SK-N-SH treated with all-trans-retinoic acid at 6 μM for 48 hours (cell line): Measurements from ENCODE around the gene SERTAD1.

Experiments
- ATAC-seq: fragments of 200-7000 bp; cut with Tn5 transposase; 3 replicates; pipeline ENCODE4 v1.9.1; 2020; ENCODE audit warnings: mild to moderate bottlenecking, moderate library complexity
- ARNTL ChIP-seq: fragments of 450-650 bp; formaldehyde crosslinking; IDR thresholded peaks from 2 replicates; pipeline ENCODE4 v1.5.0; 2020; ENCODE audit warnings: low read depth, mild to moderate bottlenecking, moderate library complexity, borderline replicate concordance
- BACH2 ChIP-seq: fragments of 250-450 bp; sonication (Bioruptor Pico); IDR thresholded peaks from 2 replicates; pipeline ENCODE4 v1.9.0; 2021; ENCODE audit warnings: mild to moderate bottlenecking, borderline replicate concordance
- CSDC2 ChIP-seq: fragments of 250-450 bp; sonication (Bioruptor Pico); IDR thresholded peaks from 2 replicates; pipeline ENCODE4 v1.5.0; 2020; ENCODE audit warnings: mild to moderate bottlenecking, moderate library complexity
- ESRRG ChIP-seq: fragments of 250-450 bp; sonication (Bioruptor Pico); IDR thresholded peaks from 2 replicates; pipeline ENCODE4 v1.6.1; 2021; ENCODE audit warnings: mild to moderate bottlenecking
- GLIS3 ChIP-seq: fragments of 250-450 bp; sonication (Bioruptor Pico); IDR thresholded peaks from 2 replicates; pipeline ENCODE4 v1.5.0; 2020; ENCODE audit warnings: mild to moderate bottlenecking, moderate library complexity
- ISL1 ChIP-seq: fragments of 250-450 bp; sonication (Bioruptor Pico); IDR thresholded peaks from 2 replicates; pipeline ENCODE4 v2.1.2; 2022; ENCODE audit warnings: mild to moderate bottlenecking, moderate library complexity
- OSR1 ChIP-seq: fragments of 250-450 bp; sonication (Bioruptor Pico); IDR thresholded peaks from 2 replicates; pipeline ENCODE4 v1.8.0; 2022; ENCODE audit warnings: moderate library complexity, mild to moderate bottlenecking, inconsistent platforms
- POU6F1 ChIP-seq: fragments of 250-450 bp; sonication (Bioruptor Pico); IDR thresholded peaks from 2 replicates; pipeline ENCODE4 v1.8.0; 2021; ENCODE audit warnings: low read depth, mild to moderate bottlenecking, moderate library complexity, borderline replicate concordance
- PPARA ChIP-seq: fragments of 250-450 bp; sonication (Bioruptor Pico); IDR thresholded peaks from 2 replicates; pipeline ENCODE4 v1.5.0; 2020; ENCODE audit warnings: mild to moderate bottlenecking, borderline replicate concordance
- RARB ChIP-seq: fragments of 250-450 bp; sonication (Bioruptor Pico); IDR thresholded peaks from 2 replicates; pipeline ENCODE4 v1.8.0; 2021; ENCODE audit warnings: mild to moderate bottlenecking, moderate library complexity
- TCF4 ChIP-seq: fragments of 250-450 bp; sonication (Bioruptor Pico); IDR thresholded peaks from 2 replicates; pipeline ENCODE4 v1.8.0; 2021; ENCODE audit warnings: mild to moderate bottlenecking, moderate library complexity, borderline replicate concordance
- TOX ChIP-seq: fragments of 250-450 bp; sonication (Bioruptor Pico); IDR thresholded peaks from 2 replicates; pipeline ENCODE4 v1.8.0; 2021; ENCODE audit warnings: mild to moderate bottlenecking, moderate library complexity, borderline replicate concordance
- ZC3H10 ChIP-seq: fragments of 250-450 bp; sonication (Bioruptor Pico); IDR thresholded peaks from 2 replicates; pipeline ENCODE4 v1.5.1; 2021; ENCODE audit warnings: mild to moderate bottlenecking, moderate library complexity
- ZFP3 ChIP-seq: fragments of 250-450 bp; sonication (Bioruptor Pico); IDR thresholded peaks from 2 replicates; pipeline ENCODE4 v1.5.0; 2020; ENCODE audit warnings: mild to moderate bottlenecking, moderate library complexity
- ZFP30 ChIP-seq: fragments of 450-650 bp; formaldehyde crosslinking; IDR thresholded peaks from 2 replicates; pipeline ENCODE4 v1.5.0; 2022; ENCODE audit warnings: mild to moderate bottlenecking, moderate library complexity
- ZNF565 ChIP-seq: fragments of 450-650 bp; formaldehyde crosslinking; conservative IDR thresholded peaks from 2 replicates; pipeline ENCODE4 v1.5.0; 2020; ENCODE audit warnings: low read depth, mild to moderate bottlenecking, moderate library complexity
- ZNF70 ChIP-seq: fragments of 450-650 bp; formaldehyde crosslinking; IDR thresholded peaks from 2 replicates; pipeline ENCODE4 v1.5.0; 2020; ENCODE audit warnings: mild to moderate bottlenecking, moderate library complexity
- ZNF8 ChIP-seq: fragments of 450-650 bp; formaldehyde crosslinking; IDR thresholded peaks from 2 replicates; pipeline ENCODE4 v1.5.0; 2020; ENCODE audit warnings: mild to moderate bottlenecking, moderate library complexity
- TF ChIP-seq, protein P1 (sequence below): fragments of 250-450 bp; sonication (Bioruptor Pico); IDR thresholded peaks from 2 replicates; pipeline ENCODE4 v1.5.1; 2020; ENCODE audit warnings: low read depth, mild to moderate bottlenecking, moderate library complexity
- TF ChIP-seq, protein P2 (sequence below): fragments of 250-450 bp; sonication (Bioruptor Pico); IDR thresholded peaks from 2 replicates; pipeline ENCODE4 v1.5.0; 2020; ENCODE audit warnings: mild to moderate bottlenecking, moderate library complexity
- TF ChIP-seq, protein P3 (sequence below): fragments of 250-450 bp; sonication (Bioruptor Pico); IDR thresholded peaks from 2 replicates; pipeline ENCODE4 v1.5.1; 2021; ENCODE audit warnings: mild to moderate bottlenecking, moderate library complexity
- TF ChIP-seq, protein P4 (sequence below): fragments of 250-450 bp; sonication (Bioruptor Pico); IDR thresholded peaks from 2 replicates; pipeline ENCODE4 v1.8.0; 2020; ENCODE audit warnings: mild to moderate bottlenecking, moderate library complexity, borderline replicate concordance

The SERTAD1 gene

DNA sequence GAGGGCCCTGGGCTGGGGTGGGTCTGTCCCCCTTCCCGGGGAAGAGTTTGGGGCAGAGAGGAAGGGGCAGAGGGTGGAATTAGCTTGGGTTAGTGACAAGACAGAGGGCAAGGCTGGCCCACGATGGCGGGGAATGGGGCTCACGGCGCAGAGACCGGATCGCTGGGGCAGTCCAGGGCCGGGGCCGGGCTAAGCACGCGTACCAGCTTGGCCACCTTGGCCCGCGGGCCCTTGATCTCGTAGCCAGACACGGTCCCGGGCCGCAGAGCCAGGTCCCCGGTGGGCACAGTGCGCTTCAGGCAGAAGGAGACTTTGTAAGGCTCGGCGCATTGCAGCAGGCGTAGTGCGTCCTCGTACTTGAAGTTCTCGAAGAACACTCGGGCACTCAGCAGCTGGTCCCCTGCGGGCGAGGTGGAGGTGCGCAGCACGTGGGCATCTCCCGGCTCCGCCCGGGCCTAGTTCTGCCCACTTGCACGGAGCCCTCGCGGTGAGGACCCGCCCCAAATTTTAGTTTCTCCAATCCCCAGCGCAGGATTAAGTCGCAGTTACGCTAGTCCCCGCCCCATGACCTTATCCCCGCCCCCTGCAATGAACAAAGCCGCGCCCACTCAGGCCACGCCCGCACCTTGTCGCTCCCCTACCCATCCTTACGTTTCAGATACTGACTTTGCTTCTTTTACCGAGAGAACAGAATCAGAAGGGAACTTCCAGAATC is 27.2 kb downstream of the SERTAD1 start:
- TF ChIP-seq ZNF8 (CRISPR knock-in tag), result no peak
- no peak for ATAC-seq

- no peak for ATAC-seq
- TF ChIP-seq OSR1, result no peak
- TF ChIP-seq ZNF70 (CRISPR knock-in tag), result no peak
- TF ChIP-seq ZFP30, result no peak
- no peak for TF ChIP-seq ZC3H10 (CRISPR knock-in tag)
- no peak for TF ChIP-seq GLIS3
- TF ChIP-seq, protein P1, sequence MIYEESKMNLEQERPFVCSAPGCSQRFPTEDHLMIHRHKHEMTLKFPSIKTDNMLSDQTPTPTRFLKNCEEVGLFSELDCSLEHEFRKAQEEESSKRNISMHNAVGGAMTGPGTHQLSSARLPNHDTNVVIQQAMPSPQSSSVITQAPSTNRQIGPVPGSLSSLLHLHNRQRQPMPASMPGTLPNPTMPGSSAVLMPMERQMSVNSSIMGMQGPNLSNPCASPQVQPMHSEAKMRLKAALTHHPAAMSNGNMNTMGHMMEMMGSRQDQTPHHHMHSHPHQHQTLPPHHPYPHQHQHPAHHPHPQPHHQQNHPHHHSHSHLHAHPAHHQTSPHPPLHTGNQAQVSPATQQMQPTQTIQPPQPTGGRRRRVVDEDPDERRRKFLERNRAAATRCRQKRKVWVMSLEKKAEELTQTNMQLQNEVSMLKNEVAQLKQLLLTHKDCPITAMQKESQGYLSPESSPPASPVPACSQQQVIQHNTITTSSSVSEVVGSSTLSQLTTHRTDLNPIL (CRISPR knock-in tag), result no peak
- TF ChIP-seq ZNF8 (CRISPR knock-in tag), result no peak
- no peak for TF ChIP-seq ZFP3 (CRISPR knock-in tag)
- TF ChIP-seq ESRRG (CRISPR knock-in tag), result no peak
- no peak for TF ChIP-seq ISL1 (CRISPR knock-in tag)
- TF ChIP-seq, protein P2, sequence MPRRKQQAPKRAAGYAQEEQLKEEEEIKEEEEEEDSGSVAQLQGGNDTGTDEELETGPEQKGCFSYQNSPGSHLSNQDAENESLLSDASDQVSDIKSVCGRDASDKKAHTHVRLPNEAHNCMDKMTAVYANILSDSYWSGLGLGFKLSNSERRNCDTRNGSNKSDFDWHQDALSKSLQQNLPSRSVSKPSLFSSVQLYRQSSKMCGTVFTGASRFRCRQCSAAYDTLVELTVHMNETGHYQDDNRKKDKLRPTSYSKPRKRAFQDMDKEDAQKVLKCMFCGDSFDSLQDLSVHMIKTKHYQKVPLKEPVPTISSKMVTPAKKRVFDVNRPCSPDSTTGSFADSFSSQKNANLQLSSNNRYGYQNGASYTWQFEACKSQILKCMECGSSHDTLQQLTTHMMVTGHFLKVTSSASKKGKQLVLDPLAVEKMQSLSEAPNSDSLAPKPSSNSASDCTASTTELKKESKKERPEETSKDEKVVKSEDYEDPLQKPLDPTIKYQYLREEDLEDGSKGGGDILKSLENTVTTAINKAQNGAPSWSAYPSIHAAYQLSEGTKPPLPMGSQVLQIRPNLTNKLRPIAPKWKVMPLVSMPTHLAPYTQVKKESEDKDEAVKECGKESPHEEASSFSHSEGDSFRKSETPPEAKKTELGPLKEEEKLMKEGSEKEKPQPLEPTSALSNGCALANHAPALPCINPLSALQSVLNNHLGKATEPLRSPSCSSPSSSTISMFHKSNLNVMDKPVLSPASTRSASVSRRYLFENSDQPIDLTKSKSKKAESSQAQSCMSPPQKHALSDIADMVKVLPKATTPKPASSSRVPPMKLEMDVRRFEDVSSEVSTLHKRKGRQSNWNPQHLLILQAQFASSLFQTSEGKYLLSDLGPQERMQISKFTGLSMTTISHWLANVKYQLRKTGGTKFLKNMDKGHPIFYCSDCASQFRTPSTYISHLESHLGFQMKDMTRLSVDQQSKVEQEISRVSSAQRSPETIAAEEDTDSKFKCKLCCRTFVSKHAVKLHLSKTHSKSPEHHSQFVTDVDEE (CRISPR knock-in tag), result no peak
- TF ChIP-seq, protein P3, sequence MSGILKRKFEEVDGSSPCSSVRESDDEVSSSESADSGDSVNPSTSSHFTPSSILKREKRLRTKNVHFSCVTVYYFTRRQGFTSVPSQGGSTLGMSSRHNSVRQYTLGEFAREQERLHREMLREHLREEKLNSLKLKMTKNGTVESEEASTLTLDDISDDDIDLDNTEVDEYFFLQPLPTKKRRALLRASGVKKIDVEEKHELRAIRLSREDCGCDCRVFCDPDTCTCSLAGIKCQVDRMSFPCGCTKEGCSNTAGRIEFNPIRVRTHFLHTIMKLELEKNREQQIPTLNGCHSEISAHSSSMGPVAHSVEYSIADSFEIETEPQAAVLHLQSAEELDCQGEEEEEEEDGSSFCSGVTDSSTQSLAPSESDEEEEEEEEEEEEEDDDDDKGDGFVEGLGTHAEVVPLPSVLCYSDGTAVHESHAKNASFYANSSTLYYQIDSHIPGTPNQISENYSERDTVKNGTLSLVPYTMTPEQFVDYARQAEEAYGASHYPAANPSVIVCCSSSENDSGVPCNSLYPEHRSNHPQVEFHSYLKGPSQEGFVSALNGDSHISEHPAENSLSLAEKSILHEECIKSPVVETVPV (CRISPR knock-in tag), result no peak
- TF ChIP-seq ZNF565 (CRISPR knock-in tag), result no peak
- no peak for TF ChIP-seq ARNTL (CRISPR knock-in tag)
- TF ChIP-seq RARB, result no peak
- no peak for TF ChIP-seq CSDC2 (CRISPR knock-in tag)
- no peak for TF ChIP-seq TCF4 (CRISPR knock-in tag)
- TF ChIP-seq BACH2 (CRISPR knock-in tag), result no peak
- TF ChIP-seq PPARA, result no peak
- TF ChIP-seq, protein P4, sequence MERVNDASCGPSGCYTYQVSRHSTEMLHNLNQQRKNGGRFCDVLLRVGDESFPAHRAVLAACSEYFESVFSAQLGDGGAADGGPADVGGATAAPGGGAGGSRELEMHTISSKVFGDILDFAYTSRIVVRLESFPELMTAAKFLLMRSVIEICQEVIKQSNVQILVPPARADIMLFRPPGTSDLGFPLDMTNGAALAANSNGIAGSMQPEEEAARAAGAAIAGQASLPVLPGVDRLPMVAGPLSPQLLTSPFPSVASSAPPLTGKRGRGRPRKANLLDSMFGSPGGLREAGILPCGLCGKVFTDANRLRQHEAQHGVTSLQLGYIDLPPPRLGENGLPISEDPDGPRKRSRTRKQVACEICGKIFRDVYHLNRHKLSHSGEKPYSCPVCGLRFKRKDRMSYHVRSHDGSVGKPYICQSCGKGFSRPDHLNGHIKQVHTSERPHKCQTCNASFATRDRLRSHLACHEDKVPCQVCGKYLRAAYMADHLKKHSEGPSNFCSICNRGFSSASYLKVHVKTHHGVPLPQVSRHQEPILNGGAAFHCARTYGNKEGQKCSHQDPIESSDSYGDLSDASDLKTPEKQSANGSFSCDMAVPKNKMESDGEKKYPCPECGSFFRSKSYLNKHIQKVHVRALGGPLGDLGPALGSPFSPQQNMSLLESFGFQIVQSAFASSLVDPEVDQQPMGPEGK, result no peak
Measured at GRCh38 chr19:40397568-40397906, 28.3 kb downstream of the SERTAD1 start.

- no peak for ATAC-seq
- TF ChIP-seq, protein P4, result no peak
- no peak for TF ChIP-seq BACH2 (CRISPR knock-in tag)
- TF ChIP-seq, protein P2 (CRISPR knock-in tag), result no peak
- TF ChIP-seq POU6F1, result no peak
- no peak for TF ChIP-seq RARB
- TF ChIP-seq CSDC2 (CRISPR knock-in tag), result no peak
- no peak for TF ChIP-seq TOX (CRISPR knock-in tag)
- TF ChIP-seq, protein P1 (CRISPR knock-in tag), result no peak
- TF ChIP-seq PPARA, result no peak
Measured at GRCh38 chr19:40396886-40397567, 28.8 kb downstream of the SERTAD1 start.
